GM23338 (cell line): ENCODE measurements around the gene KLHL33.

Experiments used
- CREB1 ChIP-seq: fragments of 250-450 bp; sonication (Bioruptor Pico); IDR thresholded peaks from 2 replicates; pipeline ENCODE4 v1.5.0; 2020; ENCODE audit warnings: low read depth, mild to moderate bottlenecking, moderate library complexity
- EZH2 ChIP-seq: fragments of 200-600 bp; sonication (generic); IDR thresholded peaks from one replicate; pipeline ENCODE4 v1.8.0; 2017; ENCODE audit warnings: antibody characterized with exemption, mild to moderate bottlenecking, low read depth; ENCODE audit not compliant: unreplicated experiment
- EZH2phosphoT487 ChIP-seq: fragments of 200-600 bp; sonication (generic); IDR thresholded peaks from one replicate; pipeline ENCODE4 v1.8.1; 2018; ENCODE audit warnings: antibody characterized with exemption; ENCODE audit not compliant: unreplicated experiment
- POLR2AphosphoS5 ChIP-seq: IDR thresholded peaks from 2 replicates; pipeline ENCODE4 v1.6.1; 2016; ENCODE audit warnings: antibody characterized with exemption, low read depth
- ZNF331 ChIP-seq: fragments of 250-450 bp; sonication (Bioruptor Pico); IDR thresholded peaks from 2 replicates; pipeline ENCODE4 v1.5.0; 2020; ENCODE audit warnings: low read depth, mild to moderate bottlenecking, moderate library complexity
- TF ChIP-seq, protein P1 (sequence below), 2 experiments: fragments of 200-600 bp in 1 of 2; sonication (generic) in 1 of 2; conservative IDR thresholded peaks; 2 replicates each; pipeline versions ENCODE4 v1.5.1 to v1.6.1; 2016 to 2017; ENCODE audit warnings: antibody characterized with exemption in 2 of 2, low read depth in 2 of 2, mild to moderate bottlenecking in 2 of 2, moderate library complexity in 1 of 2

DNA sequence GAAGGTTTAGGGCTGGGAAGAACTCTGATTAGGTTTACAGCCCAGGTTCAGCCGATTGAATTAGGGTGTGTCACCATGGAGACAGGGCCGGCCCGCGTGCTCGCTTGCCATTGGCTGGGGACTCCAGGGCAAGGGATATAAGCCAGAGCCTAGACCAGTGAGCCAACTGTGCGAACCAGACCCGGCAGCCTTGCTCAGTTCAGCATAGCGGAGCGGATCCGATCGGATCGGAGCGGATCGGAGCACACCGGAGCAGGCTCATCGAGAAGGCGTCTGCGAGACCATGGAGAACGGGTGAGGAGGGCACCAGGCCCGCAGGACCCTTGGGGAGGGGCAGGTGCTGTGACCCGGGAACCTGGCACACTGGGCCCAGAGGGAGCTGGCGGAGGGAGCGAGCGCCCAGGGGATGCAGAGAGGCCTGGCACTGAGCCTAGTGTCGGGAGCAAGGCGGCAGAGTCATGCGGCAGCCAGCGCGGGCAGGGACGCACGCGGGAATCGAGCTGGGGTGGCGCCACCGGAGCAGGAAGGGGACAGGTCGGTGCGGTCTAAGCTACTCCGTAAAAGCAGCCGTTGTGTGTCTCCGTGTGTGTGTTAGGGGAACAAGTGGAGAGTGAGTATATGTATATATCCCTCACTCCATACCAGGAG, 33.4 kb upstream of the KLHL33 start, which contains the start of gene PNP:
- TF ChIP-seq EZH2 (no peak), EZH2phosphoT487 (no peak), POLR2AphosphoS5 (peak; percentile 99), ZNF331 (no peak), CREB1 (CRISPR knock-in tag) (no peak)
- TF ChIP-seq, protein P1, sequence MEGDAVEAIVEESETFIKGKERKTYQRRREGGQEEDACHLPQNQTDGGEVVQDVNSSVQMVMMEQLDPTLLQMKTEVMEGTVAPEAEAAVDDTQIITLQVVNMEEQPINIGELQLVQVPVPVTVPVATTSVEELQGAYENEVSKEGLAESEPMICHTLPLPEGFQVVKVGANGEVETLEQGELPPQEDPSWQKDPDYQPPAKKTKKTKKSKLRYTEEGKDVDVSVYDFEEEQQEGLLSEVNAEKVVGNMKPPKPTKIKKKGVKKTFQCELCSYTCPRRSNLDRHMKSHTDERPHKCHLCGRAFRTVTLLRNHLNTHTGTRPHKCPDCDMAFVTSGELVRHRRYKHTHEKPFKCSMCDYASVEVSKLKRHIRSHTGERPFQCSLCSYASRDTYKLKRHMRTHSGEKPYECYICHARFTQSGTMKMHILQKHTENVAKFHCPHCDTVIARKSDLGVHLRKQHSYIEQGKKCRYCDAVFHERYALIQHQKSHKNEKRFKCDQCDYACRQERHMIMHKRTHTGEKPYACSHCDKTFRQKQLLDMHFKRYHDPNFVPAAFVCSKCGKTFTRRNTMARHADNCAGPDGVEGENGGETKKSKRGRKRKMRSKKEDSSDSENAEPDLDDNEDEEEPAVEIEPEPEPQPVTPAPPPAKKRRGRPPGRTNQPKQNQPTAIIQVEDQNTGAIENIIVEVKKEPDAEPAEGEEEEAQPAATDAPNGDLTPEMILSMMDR (conservative IDR thresholded peaks at IDR 0.05; ENCODE audit: low read depth in 2 of 2) = no peak
